Occipital lobe (tissue), 2 donors: ENCODE measurements around the gene STMN1. TPM values are rescaled to one million over a fixed set of nuclear protein-coding genes. Genes with fewer than 3 reads are reported as not detected.

Source experiments
- DNase-seq: peaks from one replicate; lab custom pipeline; 2025; lab: John Stamatoyannopoulos, UW
- total RNA-seq: library from RNA; depleted of rRNA; stranded (reverse); fragments of >200 nt; gene quantifications from one replicate; pipeline ENCODE4 v1.2.3, GENCODE V29; 2014

The STMN1 gene
- total RNA-seq, 1 donor from 2014 or later = 706 TPM

DNA sequence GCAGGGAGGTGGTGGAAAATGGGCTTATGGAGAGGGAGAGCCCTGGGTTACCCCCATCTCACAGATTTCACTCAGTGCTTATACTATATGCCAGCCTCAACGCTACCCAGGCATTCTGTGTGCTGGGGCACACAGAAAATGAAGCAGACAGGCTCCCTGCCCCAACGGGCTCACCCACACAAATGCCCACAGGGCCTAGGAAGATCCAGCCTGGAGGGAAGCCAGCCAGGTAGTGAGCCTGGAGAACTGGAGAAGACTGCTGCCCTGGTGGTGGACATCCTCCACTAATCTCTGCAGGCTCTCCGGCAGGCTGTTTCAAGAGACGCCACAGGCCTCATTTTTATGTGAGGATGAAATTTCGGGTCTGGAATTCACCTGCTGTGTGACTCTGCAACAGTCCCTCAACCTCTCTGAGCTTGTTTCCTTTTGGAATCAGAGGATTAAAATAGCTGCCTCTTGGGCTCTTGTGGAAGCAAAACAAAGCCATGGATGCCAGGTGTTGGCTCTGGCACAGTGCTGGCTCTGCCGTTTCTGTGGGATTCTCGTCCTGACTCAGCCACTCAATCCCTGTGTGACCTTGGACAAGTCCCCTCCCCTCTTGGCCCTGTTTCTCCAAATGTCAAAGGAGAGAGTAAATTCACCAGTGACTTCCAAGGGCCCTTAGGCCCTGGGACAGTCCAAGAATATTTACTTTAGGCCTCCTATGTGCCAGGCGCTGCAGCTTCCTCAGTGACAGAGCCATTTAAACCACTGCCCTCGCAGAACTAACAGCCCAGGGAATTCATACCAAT, 34.3 kb downstream of the STMN1 start:
- DNase-seq = no peak

DNA sequence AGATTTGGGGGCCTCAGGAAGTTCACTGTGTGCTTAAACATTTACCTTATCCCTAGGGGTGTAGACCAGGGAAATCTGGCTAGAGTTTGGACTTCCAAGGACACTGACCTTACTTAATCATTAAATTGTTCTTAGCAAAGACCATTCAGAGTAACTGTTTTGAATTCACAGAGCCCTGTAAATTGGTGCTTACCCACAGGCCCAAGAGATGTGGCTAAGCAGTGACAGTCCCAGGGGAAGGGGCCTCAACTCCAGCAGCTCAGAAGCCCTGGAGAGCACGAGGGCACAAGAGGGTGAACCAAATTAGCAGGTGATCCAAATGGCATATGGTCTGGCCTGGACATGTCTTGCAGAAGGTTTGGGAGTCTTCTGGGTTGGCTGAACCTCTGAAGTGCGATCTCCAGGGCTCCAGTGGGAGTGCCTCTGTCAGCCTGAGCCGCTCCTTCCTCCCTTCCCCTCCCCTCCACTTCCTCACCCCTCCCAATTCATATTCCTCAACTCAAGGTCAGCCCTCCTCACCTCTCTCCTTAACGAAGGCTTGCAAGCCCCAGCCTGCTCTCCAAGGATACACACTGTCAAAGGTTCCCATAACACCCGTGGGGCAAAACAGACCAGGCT, 35.0 kb downstream of the STMN1 start:
- no peak for DNase-seq

DNA sequence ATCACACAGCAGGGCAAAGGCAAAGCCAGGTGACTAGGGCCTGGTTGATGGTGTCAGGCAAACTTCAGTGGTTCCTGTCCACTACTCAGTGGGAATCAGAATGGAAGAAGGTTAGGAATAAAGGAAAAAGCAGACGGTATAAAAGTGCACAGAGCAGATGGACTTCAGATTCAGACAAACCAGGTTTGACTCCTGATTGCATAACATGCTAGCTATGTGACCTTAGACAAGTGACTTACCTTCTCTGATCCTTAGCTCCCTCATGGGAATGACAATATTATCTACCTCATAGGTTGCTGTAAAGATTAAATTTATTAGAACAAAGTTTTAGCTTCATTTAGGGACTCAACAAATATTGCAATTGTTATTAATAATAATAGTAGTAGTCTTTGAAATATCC, 35.6 kb downstream of the STMN1 start:
- DNase-seq = no peak

DNA sequence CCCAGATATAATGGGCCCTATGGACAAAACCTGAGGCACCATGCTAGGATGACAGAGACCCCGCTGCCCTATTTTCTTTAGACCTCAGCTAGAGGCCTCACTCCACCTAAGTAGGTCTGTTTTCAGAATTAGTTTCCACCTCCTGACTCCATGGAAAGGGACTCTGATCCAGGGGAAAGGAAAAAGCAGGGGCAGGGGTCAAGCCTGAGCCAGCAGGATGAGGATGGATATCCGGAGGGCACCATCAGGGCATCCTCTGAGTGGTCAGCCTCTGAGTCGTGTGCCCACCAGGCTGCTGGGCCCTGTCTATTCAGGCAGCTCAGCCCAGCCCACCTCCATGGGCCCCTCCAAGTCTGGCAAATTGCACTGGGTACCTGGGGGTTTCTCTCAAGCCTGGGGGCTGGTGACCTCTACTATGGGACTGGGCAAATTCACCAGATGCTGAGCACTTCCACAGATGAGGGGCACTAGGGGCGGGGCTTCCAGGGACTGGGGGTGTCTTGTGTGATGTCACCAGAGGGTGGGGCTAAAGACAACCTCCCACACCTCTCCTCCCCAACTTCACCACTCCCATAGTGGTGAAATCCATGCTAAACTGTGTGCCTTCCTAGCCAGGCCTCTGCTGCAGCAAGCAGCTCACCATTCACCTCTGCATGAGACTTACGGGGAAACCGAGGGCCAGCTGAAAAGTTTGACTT, 36.2 kb downstream of the STMN1 start:
- DNase-seq = no peak

DNA sequence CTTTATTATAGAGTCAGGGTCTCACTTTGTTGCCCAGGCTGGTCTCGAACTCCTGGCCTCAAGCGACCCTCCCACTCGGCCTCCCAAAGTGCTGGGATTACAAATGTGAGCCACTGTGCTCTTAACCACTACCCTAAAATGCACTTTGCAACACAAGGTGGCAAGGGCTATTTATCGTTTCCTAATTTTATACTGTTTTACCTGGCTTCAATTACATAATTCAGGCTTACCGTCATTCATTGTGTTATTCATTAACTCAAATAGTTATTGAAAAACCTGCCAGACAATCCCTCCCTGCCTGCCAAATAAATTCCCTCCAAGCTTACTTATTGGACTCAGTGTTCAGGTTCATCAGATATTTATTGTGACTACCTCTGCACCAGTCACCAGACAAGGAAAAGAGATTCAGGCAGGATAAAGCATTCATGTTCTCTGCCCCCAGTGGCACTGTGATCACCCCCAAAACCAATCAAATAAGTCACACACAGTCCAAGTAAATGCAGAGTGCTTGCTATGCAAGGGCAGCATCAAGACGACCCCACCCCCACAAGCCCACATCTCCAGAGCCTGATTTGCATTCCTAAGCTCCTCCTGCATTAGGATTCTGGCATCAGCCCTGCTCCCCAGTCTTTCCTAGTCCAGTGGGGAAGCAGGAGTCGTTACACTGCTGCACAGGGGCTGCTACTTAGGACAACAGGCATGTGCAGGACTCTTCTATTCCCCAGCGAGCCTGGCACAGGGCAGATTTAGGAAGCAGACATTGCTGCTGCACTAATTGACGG, 38.8 kb downstream of the STMN1 start:
- no peak for DNase-seq

DNA sequence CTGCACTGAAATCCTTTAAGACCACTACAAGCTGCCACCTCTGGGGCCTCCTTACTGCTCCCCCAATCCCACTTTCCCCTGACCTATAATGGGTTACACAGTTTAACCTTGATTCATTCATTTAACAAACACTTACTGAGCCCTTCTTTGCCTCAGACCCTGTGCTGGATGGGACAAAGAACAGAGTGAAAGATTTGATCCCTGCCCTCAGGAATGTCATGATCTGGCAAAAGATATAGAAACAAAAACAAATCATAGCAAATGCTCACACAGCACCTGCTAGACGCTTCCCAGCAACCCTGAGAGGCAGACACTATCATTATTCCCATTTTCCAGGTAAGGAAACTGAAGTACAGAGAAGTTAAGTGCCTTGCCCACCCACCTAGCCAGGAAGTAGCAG, 39.9 kb downstream of the STMN1 start:
- no peak for DNase-seq

GRCh38 chr1:25864434-25864833, 41.8 kb downstream of the STMN1 start:
- DNase-seq = no peak

DNA sequence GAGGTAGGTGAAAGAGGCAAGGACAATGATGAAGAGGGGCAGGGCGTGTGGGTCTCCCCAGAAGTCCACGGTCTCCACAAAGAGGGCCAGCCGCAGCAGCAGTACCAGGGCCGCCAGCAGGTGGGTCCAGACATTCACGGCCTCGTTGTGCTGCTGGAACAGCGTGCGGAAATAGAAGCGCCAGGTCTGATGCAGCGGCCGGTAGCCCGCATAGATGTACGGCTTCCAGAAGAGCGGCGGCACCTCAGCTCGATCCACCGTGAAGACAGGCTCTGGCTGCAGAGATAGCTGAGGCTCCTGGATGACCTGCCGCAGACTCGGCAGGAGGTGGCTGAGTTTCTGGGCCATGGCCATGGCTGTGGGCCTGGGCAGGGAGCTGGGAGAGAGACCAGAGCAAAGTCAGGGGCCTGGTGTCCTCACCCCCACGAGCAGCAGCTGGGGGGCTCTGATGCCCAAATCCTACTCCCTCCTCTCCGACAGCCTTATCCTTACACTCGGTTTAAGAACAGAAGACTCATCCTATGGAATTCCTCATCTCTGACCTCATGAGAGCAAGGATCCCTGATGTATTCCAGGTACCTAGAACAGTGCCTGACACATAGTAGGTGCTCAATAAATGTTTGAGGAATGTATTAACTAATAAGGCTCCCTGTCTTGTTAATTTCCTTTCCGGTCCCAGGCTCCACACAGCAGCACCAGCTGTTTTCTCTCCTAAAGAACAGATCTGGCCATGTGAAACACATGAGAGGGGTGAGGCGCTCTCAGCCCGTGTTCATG, 42.5 kb downstream of the STMN1 start:
- DNase-seq = no peak

DNA sequence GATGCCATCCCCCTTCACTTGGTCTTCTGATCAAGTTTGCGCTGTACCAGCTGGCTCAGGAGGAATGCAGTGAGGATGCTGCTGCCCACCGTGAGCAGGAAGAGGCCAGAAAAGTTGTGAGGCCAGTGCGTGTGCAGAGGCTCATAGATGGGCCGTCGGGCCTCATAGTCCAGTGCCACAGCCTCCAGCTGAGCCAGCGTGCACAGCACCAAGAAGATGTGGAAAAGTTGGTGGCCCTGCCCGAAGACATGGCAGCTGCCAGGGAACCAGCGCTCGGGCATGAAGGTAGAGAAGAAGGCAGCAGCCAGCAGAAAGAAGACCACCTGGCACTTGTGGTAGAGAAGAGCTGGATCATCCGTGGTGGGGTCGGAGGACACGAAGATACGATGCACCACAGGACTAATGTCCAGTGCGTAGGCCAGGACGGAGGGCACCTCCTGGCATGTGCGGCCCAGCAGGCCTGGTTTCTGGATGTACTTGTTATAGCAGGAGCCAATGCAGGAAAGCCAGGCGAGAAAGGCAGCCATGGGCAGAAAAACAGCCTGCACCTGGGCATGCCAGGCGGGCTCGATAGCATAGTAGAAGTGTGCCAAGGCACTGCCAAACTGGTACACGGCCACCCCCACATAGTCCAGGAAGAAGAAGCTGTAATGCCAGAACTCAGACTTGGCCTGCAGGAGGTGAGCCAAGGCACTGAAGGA, 43.3 kb downstream of the STMN1 start:
- no peak for DNase-seq

DNA sequence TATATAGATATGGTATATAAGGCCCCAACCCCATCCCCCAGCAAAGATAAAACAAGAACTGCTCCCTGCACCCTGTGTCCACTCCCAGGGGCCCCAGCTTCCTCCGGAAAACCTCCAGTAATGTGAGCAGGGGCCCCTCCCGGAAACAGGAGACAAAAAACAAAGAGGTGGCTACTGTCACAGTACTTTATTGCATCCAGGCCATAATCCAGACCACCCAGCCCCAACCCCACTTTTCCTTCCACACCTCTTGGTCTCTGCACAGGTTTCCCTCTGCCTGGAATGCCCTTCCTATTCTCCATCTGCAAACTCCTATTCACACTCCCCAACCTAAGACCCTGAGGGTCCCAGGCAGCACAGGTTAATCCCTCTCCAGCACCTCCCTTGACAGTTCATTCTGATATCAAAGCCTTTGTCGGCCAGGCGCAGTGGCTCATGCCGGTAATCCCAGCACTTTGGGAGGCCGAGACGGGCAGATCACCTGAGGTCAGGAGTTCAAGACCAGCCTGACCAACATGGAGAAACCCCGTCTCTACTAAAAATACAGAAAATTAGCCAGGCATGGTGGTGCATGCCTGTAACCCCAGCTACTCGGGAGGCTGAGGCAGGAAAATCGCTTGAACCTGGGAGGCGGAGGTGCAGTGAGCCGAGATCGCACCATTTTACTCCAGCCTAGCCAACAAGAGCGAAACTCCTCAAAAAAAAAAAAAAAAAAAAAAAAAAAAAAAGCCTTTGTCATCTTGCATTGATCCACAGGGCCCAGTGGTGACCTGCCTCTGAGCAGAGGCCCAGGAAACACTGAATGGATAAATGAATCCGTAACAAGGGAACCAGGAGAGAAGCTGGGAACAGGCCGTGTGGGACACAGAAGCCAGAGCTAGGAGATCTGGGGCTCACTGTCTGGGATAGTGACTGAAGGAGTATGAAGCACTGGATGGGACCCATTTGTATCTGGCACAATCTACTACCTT, 44.6 kb downstream of the STMN1 start:
- no peak for DNase-seq

DNA sequence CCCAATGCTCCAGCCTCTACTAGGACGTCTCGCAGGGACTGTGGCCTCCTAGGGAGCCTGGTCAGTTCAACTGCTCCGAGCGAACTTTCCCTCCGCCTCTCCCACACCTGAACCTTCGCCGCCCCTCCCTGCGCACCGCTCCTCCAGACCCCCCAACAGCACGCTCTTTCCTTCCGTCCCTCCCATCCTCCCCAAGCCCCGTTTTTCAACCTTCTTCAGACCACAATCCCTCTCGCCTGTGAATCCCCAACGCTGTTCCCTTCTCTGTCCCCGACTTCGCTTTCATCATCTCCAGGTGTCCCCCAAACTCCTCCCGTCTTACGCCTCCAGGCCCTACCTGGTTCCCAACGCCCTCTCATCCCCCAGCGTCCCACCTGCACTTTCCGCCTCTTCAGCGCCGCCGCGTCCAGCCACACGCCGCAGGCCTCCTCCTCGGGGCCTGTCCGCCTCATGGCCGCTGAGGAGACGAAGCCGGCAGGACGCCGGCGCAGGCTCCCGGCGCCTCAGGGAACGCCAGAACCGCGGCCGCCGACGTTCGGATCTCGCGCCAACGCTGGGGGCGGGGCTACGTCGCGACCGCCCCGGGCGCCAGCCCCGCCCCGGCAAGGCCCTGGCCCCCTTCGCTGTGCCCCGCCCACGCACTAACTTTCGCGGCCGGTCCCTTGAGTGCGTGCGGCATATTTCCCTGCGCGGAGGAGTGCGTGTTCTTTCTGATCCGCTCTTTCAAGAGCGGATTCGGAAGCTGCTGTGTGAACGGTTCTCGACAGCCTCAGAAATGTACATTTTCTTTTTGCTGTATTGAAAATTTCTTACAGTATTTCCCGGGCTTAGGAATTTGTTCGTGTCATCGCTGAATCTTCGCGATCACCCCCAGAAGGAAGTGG, 47.1 kb downstream of the STMN1 start, which contains the start of gene AUNIP:
TSS of gene AUNIP (minus strand) at position 552 of the 884 bp plus-strand sequence. CDS start at position 452, 100 bp downstream.
- peak; percentile 68 for DNase-seq

- no peak for DNase-seq
Observed at GRCh38 chr1:25858494-25858893, 47.7 kb downstream of the STMN1 start.

- no peak for DNase-seq
Observed at GRCh38 chr1:25856856-25857255, 49.4 kb downstream of the STMN1 start.

DNA sequence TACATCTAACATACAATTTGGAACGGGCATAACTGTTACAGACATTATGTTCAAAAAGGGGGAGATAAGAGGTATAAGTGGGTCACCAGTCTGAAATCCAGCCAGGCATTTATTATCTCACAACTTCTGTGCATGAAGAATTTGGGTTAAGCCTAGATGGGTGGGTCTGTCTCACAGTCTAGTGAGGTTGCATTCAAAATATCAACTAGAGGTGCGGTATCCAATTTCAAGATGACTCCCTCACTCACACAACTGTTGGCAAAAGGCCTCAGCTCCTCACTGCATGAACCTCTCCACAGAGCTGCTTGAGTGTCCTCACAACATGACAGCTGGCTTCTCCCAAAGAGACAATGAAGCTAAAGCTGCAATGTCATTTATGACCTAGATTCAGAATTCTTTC, 51.7 kb downstream of the STMN1 start:
- no peak for DNase-seq
